HG02973 (cell line): ENCODE results near the gene TNFRSF12A.
A peak's percentile ranks its signal among the peaks of the same experiment; 100 is the strongest.

Experiments
- ATAC-seq: cut with Tn5 transposase; IDR thresholded peaks from one replicate; pipeline ENCODE4 v1.9.1; 2021; ENCODE audit warnings: moderate library complexity; ENCODE audit not compliant: unreplicated experiment

TNFRSF12A gene

GRCh38 chr16:2985893-2986355 is 34.2 kb upstream of the TNFRSF12A start:
- ATAC-seq: no peak

- ATAC-seq: no peak
Observed at GRCh38 chr16:2986623-2987188, 33.5 kb upstream of the TNFRSF12A start.

- no peak for ATAC-seq
Observed at GRCh38 chr16:2987286-2987685, 32.9 kb upstream of the TNFRSF12A start.

- ATAC-seq: no peak
Observed at GRCh38 chr16:2987833-2988232, 32.3 kb upstream of the TNFRSF12A start.

GRCh38 chr16:2988590-2989099 is 31.5 kb upstream of the TNFRSF12A start:
- ATAC-seq: no peak

GRCh38 chr16:2990891-2991290 is 29.3 kb upstream of the TNFRSF12A start:
- ATAC-seq: no peak

- ATAC-seq: no peak
Observed at GRCh38 chr16:2991566-2992261, 28.5 kb upstream of the TNFRSF12A start.

GRCh38 chr16:2992383-2993081 is 27.6 kb upstream of the TNFRSF12A start:
- ATAC-seq: no peak

GRCh38 chr16:2996298-2996697 is 23.9 kb upstream of the TNFRSF12A start:
- ATAC-seq: no peak

- ATAC-seq: no peak
Observed at GRCh38 chr16:2999929-3000328, 20.2 kb upstream of the TNFRSF12A start.

GRCh38 chr16:3000540-3000939 is 19.6 kb upstream of the TNFRSF12A start:
- no peak for ATAC-seq

GRCh38 chr16:3001316-3001715 is 18.9 kb upstream of the TNFRSF12A start:
- ATAC-seq: no peak

- peak; percentile 84 for ATAC-seq
Observed at GRCh38 chr16:3003582-3004270, 16.4 kb upstream of the TNFRSF12A start.

GRCh38 chr16:3004319-3004718 is 15.8 kb upstream of the TNFRSF12A start:
- ATAC-seq: peak; percentile 11

GRCh38 chr16:3004781-3005284 is 15.3 kb upstream of the TNFRSF12A start:
- ATAC-seq: no peak

- ATAC-seq: no peak
Observed at GRCh38 chr16:3007059-3007956, 12.9 kb upstream of the TNFRSF12A start.

- ATAC-seq: no peak
Observed at GRCh38 chr16:3007957-3008689, 12.0 kb upstream of the TNFRSF12A start.

- ATAC-seq: no peak
Observed at GRCh38 chr16:3008690-3009037, 11.5 kb upstream of the TNFRSF12A start.

GRCh38 chr16:3009568-3010390 is 10.4 kb upstream of the TNFRSF12A start:
- ATAC-seq: no peak
